HG03460 (cell line): ENCODE results near the gene CHST12.
"Not testable (repeated sequence)": the region's sequence is repeated elsewhere in the genome, so short reads cannot be mapped to it uniquely, and the experiment has no call there.

ENCODE experiments used
- ATAC-seq: cut with Tn5 transposase; IDR thresholded peaks from one replicate; pipeline ENCODE4 v1.9.1; 2021; ENCODE audit not compliant: unreplicated experiment

Gene CHST12

GRCh38 chr7:2377492-2377891 is 25.9 kb upstream of the CHST12 start:
- not testable (repeated sequence) for ATAC-seq

- not testable (repeated sequence) for ATAC-seq
Measured at GRCh38 chr7:2378125-2378524, 25.3 kb upstream of the CHST12 start.

DNA sequence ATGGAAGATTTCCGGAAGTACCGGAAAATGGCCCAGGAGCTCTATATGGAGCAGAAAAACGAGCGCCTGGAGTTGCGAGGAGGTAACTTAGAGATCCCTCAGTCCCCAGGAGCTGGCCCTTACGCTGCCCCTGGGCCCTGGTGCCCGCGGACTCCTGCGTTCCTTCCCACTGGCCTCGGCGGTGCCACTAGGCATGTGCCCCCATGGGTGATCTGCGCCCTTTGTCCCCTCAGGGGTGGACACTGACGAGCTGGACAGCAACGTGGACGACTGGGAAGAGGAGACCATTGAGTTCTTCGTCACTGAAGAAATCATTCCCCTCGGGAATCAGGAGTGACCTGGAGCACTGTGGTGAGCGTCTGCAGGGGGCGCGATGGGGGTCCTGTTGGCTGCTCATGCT is 24.2 kb upstream of the CHST12 start:
- no peak for ATAC-seq

- no peak for ATAC-seq
Measured at GRCh38 chr7:2379821-2380450, 23.5 kb upstream of the CHST12 start.

GRCh38 chr7:2380461-2380860 is 22.9 kb upstream of the CHST12 start:
- no peak for ATAC-seq

- ATAC-seq, result no peak
Measured at GRCh38 chr7:2381227-2381626, 22.2 kb upstream of the CHST12 start.

DNA sequence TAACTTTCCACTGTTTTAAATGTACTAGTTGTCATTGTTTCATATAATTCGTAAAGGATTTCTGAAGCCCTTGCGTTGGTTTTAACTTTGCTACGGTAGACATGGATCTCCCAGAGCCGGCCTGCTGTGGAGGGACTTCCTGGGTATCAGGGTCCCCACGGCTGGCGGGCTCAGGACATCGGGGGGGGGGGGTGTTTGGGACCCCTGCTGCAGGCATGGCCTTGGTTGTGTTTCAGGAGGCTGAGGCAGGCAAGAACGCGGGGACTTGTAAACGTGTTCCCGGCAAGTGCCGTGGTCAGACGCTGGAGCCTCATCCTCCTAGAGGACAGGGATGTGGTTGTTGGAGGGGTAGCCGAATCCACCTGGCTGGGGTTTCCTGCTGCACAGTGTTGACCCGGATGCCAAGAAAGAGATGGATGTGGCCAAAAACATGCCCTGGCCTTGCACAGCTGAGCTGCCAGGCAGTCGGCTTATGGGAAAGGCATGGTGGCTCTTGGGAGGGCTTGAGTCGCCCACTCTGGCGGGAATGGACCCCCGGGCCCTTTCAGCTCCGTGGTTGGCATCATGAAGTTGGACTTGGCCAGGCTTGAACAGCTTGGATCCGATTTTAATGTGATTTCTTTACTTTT is 21.4 kb upstream of the CHST12 start:
- ATAC-seq, result no peak

DNA sequence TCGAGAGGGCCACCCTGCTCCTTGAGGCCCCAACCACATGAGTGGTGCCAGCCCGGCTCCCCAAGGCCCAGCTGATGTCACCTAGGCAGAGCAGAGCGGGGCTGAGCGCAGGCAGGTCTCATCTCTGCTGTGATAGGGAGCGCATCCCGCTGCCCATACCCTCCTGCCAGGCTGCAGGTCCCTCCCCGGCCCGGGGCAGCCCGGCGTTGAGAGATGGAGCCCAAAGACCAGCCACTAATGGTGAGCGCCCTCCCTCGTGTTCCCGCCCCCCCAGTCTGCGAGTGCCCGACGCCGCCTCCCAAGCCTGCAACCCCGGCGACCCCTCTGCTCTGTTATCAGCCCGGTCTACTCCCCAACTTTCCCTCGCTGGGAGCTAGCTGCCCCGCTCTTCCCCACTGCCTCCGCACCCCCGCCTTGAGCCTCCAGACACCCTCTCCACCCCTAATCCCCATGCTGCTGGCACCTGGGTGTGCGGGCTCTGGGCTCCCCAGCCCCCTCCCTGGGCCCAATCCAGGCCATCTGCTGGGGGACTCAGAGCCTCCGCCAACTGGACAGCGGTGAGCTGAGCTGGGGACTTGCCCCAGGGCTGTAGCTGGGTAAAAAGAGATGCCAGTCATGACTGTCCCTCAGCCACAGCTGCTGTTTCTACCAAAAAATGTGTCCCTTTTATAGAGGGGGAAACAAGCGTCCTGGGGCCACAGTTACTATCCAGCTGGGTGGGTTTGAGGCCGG is 19.7 kb upstream of the CHST12 start:
- no peak for ATAC-seq

DNA sequence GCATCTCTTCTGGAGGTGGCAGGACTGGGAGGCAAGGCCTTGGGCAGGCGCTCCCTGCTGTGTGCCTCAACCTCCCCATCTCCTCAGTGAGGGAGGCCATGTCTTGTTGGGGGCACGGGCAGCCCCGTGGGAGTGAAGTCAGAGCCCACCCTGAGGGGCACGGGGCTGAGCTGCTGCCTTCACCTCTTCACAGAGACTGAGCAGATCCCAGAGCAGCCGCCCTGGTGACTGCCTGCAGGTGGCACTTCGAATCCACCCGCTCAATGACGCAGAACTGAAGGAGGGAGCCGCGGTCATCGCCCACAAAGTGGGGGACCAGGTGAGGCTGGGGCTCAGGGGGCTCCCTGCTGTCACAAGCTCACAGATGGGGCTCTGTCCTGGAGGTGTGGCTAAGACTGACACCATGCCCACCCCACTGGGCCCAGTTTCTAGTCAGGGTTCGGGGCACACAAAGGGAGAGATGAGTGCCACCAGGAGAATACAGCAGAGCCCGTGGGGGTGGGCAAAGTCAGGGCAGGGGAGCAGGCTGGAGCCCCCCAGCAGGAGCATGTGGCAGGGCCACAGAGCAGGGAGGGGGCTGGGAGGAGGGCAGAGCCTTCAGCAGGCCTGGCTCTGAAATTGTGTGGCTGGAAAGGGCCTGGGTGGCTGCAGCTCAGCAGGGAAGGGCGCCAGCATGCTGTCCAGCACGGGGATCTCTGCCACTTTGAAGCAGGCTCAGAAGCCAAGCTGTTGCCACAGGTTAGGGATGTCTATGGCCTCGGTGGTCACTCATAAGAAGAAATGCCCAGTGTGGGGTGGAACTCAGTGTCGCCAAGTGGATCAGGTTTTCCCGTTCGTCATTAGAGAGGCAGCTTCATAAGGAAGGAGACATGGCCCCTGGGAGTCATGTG is 18.8 kb upstream of the CHST12 start:
- ATAC-seq, result no peak

- ATAC-seq, result not testable (repeated sequence)
Measured at GRCh38 chr7:2386122-2386521, 17.3 kb upstream of the CHST12 start.

GRCh38 chr7:2386964-2387669 is 16.3 kb upstream of the CHST12 start:
- ATAC-seq, result no peak

DNA sequence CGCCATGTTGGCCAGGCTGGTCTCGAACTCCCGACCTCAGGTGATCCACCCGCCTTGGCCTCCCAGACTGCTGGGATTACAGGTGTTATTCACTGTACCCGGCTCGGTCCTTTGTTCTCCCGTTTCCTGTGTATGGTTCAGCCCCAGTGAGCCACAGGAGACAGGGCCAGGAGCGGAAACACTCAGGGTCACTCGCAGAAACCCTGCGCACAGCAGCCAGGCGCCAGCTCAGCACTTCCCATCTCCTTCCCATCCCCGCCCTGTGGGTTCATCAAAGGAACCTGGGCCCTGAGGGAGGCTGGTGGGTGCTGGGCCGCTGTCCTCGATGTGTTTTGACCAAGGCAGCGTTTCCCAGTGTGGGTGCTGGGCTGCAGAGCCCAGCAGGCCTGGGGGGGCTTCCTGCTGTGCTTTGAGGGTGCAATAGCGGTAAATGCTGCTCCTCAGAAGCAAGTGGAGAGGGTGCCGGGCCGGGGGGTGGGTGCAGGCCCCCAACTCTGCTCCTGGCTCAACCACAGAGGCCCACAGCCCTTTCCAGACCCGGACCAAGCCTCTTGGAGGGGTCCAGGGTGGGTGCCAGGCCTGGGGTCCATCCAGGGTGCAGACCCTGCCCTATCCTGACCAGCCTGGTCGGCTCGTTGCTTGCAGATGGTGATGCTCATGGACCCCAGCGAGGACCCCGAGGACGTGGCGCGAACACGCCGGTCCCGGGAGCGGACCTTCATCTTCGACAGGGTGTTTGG is 15.3 kb upstream of the CHST12 start:
- ATAC-seq, result no peak

DNA sequence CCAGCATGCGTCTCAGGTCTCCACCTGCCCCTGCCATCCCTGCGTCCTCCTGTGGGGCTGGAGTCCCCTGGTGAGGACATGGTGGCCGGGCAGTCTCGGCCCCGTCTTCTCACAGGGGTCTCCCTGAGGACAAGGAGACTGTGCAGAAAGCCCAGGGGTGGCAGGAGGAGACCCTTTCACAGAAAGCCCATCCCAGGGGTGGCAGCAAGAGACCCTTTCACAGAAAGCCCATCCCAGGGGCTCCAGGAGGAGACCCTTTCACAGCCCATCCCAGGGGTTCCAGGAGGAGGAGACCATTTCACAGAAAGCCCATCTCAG is 14.8 kb upstream of the CHST12 start:
- ATAC-seq, result no peak

DNA sequence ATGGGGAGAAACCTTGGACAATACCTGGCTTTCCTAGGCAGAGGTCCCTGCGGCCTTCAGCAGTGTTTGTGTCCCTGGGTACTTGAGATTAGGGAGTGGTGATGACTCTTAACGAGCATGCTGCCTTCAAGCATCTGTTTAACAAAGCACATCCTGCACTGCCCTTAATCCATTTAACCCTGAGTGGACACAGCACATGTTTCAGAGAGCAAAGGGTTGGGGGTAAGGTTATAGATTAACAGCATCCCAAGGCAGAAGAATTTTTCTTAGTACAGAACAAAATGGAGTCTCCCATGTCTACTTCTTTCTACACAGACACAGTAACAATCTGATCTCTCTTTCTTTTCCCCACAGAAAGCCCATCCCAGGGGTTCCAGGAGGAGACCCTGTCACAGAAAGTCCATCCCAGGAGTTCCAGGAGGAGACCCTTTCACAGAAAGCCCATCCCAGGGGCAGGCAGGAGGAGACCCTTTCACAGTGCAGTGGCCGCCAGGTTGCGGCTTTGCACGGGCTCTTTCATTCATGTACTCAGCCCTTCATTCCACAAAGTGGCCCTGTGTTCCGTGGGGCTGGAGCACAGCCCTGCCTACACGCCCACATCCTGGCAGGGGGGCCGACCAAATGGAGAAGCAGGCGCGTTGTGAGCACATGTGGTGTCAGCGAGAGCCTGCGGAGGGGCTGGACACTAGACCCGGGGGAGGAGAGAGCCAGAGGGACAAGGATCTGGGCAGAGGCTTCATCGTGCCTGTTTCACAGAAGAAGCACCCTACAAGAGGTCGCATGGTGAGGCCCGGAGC is 13.2 kb upstream of the CHST12 start:
- ATAC-seq, result not testable (repeated sequence)

DNA sequence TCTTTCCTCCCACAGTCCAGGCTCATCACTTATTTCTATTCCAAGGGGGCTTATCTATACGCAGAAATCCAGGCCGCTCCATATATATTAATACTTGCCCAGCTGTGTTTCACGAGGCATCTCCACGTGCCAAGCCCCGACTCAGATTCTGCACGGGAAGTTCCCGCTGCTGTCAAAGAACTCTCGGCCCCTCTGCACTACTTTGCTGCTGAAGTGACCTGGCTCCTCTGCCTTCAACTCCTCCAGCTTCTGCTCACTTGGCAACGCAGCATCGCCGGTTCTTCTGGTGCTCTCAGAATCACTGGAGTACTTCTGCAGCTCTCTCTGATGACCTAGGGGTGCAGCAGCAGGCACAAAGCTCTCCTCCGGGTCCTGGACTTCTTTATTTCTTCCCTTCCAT is 9.7 kb upstream of the CHST12 start:
- no peak for ATAC-seq

DNA sequence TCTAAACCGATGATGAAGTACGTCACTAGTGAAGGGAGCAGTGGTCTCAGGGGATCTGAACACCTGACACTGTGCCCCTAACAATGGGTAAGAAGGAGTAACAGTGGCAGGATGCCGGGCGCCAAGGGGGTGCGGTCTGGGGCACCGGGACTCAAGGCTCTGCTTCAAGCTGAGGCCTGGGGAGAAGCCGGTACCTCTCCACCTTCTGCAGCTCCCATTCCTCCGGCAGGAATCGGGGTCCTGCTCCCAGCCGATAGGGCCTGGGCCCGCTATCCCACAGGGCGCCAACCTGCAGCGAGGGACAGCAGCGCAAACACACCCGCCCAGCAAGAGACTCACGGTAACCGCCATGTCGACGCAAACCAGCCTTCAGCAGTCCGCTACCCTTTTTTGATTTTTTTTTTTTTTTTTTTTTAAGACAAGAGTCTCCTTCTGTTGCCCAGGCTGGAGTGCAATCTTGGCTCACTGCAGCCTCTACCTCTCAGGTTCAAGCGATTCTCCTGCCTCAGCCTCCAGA is 8.8 kb upstream of the CHST12 start:
- ATAC-seq, result no peak

GRCh38 chr7:2398506-2398905 is 4.9 kb upstream of the CHST12 start:
- ATAC-seq, result no peak

GRCh38 chr7:2399848-2400587 is 3.4 kb upstream of the CHST12 start:
- no peak for ATAC-seq

- ATAC-seq, result no peak
Measured at GRCh38 chr7:2402687-2403013, 761 bp upstream of the CHST12 start.
